ENCODE results near the gene CD40.

CD40 gene

GRCh38 chr20:46139266-46139889 lies 21.3 kb downstream of the CD40 start:
- H3K27ac ChIP-seq = no peak overlapping the region
- TF ChIP-seq, protein P1, sequence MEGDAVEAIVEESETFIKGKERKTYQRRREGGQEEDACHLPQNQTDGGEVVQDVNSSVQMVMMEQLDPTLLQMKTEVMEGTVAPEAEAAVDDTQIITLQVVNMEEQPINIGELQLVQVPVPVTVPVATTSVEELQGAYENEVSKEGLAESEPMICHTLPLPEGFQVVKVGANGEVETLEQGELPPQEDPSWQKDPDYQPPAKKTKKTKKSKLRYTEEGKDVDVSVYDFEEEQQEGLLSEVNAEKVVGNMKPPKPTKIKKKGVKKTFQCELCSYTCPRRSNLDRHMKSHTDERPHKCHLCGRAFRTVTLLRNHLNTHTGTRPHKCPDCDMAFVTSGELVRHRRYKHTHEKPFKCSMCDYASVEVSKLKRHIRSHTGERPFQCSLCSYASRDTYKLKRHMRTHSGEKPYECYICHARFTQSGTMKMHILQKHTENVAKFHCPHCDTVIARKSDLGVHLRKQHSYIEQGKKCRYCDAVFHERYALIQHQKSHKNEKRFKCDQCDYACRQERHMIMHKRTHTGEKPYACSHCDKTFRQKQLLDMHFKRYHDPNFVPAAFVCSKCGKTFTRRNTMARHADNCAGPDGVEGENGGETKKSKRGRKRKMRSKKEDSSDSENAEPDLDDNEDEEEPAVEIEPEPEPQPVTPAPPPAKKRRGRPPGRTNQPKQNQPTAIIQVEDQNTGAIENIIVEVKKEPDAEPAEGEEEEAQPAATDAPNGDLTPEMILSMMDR (IDR thresholded peaks at IDR 0.05) = no peak
- no peak for TF ChIP-seq ZFX (IDR thresholded peaks at IDR 0.05; ENCODE audit: borderline replicate concordance)

GRCh38 chr20:46139908-46140482 lies 21.9 kb downstream of the CD40 start:
- H3K27ac ChIP-seq = no peak overlapping the region
- TF ChIP-seq ZFX (IDR thresholded peaks at IDR 0.05; ENCODE audit: borderline replicate concordance) = no peak
- TF ChIP-seq, protein P1 (IDR thresholded peaks at IDR 0.05) = no peak

DNA sequence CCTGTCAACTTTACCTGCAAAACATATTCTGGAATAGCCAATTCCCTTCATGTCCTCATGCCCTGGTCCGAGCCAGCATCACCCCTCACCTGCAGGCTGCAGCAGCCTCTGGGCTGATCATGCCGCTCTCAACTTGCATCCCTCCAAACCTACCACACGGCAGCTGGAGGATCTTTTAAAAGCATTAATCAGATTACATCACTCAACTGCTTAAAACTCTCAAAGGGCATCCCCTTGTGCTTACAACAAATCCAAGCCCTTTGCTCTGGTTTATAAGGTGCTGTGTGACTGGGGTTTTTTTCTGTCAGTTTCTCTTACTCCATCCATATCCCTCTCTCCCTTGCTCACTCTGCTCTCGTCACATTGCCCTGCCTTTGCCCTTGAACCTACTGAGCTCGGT lies 24.0 kb downstream of the CD40 start:
- TF ChIP-seq, protein P1 (IDR thresholded peaks at IDR 0.05) = no peak
- no peak for TF ChIP-seq ZFX (IDR thresholded peaks at IDR 0.05; ENCODE audit: borderline replicate concordance)

DNA sequence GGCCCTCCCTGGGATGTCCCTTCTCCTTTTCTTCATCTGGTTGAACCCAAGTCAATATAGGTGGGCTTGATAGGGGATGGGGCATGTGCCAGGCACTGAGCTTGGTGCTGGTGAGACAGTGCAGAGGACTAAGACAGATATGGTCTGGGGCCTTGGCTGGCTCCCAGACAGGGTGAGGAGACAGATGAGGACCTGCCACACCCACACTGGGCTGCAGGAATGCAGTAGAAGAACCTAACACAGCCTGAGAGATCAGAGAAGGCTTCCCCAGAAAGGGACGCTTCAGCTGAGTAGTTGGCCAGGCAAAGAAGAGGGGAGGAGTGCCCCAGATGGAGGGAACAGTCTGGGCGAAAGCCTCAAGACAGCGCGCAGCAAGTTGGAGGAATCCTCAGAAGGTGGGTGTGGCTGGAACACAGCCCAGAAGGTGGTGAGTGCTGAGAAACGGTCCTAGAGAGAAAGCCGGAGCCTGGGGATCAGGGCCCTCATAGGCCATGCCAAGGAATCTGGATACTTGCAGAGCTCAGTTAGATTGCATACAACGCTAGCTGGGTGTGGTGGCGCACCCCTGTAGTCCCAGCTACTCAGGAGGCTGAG lies 26.4 kb downstream of the CD40 start:
- no peak overlapping the region for H3K27ac ChIP-seq
- TF ChIP-seq ZFX (IDR thresholded peaks at IDR 0.05; ENCODE audit: borderline replicate concordance) = no peak
- TF ChIP-seq, protein P1 (IDR thresholded peaks at IDR 0.05) = no peak

More for the DNA sequence above, 24.0 kb downstream of the CD40 start:
- H3K27ac ChIP-seq = no peak overlapping the region

GRCh38 chr20:46145713-46146112 lies 27.6 kb downstream of the CD40 start:
- no peak for TF ChIP-seq ZFX (IDR thresholded peaks at IDR 0.05; ENCODE audit: borderline replicate concordance)
- TF ChIP-seq, protein P1 (IDR thresholded peaks at IDR 0.05) = no peak
- no peak overlapping the region for H3K27ac ChIP-seq

DNA sequence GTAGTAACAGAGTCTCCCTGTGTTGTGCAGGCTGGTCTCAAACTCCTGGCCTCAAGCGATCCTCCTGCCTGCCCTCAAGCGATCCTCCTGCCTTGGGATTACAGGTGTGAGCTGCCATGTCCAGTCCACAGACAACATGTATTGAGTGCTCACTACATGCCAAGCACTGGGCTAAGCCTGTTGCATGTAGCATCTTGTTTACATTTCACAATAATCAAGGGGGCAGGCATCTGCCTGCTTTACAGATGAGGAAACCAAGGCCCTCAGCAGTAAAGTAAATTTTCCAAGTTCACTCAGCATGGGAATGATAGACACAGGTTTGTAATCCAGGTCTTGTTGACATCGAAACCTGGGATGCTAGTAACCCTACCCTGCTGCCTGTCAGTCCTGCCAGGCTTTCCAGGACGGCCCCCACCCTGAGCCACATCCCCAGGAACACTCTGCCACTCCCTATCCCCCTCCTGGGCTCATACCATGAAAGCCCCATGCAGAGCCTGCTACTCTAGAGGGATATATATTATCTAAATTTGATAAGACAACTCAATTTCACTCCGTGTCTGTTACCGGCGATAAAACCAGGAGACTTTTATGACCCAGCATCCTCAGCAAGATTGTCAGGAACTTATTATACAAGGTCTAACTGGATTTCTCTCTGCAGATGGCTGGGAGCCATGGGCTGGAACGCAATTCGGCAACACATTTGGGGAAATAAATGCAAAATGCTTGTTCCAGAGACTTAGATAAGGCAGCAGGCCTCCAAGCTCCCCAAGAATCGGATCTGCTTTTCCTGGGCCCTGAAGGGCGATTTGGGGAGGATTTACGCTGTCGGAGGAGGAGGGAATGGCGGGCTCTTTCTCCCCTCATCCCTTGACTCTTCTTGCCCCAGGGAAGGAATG lies 30.4 kb downstream of the CD40 start:
- TF ChIP-seq ZFX (IDR thresholded peaks at IDR 0.05; ENCODE audit: borderline replicate concordance) = no peak
- TF ChIP-seq, protein P1 (IDR thresholded peaks at IDR 0.05) = no peak
- no peak overlapping the region for H3K27ac ChIP-seq
